ENCODE results near the gene MAN1B1. TPM values are rescaled to one million over a fixed set of nuclear protein-coding genes. Genes with fewer than 3 reads are reported as not detected.

The MAN1B1 gene
- total RNA-seq, 1 donor = 30.3 TPM

DNA sequence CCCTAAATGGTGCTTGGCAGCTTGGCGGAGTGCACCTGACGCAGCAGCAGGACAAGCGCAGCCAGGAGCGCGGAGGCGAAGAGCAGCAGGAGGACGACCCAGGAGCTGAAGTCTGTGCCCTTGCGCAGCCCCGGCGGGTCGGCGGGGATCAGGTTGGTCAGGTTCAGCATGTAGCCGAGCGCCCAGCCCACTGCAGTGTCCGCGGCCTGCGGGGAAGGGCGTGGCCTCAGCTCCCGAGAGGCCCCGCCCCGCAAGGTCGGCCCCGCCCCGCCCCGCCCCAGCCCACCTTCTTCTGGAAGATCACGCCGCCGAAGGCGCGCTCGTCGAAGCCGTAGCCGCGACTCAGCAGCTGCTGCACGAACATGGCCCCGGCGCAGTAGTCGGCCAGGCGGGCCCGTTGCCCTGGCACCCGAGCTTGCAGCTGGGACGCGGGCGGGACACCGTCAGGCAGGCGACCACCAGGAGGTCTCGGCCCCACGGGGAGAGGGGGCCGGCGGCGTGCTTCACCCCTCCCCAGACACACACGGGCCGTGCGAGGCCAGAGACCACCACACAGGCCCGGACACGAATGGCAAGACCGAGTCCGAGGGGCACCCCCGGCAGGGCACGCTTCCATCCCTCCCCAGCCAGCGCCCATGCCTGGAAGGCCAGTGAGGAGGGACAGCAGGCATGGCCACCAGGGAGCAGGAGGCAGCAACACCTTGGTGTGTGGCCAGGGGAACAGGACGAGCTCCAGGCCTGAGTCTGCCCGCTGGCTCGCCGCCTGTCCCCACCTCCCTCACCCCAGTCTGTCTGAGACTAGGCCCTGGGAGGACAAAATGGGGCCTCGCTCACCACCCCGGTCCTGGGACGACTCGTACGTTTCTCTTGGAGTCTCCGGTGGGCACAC lies 37.9 kb upstream of the MAN1B1 start:
- peaks cover 70% of the 10 kb centered on the region for H3K27me3 ChIP-seq (ENCODE audit: insufficient read depth, low read length)
- no peaks in the 10 kb centered on the region for H3K9me3 ChIP-seq (ENCODE audit: low read depth, low read length)
- H3K4me1 ChIP-seq (ENCODE audit: insufficient read depth, low read length) = peaks cover 39% of the 10 kb centered on the region
- no peak overlapping the region for H3K4me3 ChIP-seq (ENCODE audit: low read length)

DNA sequence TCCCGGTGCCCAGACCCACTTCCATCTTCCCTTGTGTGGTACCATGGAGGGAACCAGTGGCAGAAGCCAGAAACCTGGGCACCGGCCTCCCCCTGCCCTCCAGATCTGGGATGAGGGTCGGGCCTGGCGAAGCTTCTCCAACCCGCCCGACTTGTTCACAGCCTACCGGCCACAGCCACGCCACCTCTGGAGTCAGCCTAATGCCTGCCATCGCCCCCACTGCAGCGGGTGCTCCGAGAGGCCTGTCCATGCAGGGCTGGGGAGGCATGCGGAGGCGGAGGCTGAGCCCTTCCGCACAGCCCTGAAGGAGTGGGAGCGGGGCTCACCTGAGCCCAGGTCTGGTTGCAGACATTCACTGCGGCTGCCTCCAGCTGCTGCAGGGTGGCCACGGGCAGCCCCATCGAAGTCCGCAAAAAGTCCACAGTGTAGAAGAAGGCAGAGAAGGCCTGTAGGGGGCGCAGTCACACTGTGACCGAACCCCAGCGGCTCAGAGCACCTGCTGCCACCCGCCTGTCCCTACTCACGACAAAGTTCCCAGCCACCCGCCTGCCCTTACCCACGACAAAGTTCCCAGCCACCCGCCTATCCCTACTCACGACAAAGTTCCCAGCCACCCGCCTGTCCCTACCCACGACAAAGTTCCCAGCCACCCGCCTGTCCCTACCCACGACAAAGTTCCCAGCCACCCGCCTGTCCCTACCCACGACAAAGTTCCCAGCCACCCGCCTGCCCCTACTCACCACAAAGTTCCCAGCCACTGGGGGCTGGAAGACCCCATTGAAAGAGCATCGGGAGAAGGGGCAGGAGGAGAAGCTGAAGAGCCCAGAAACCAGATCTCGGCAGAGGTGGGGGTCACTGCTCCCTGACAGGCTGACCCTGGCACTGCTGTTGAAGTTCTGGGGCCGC lies 37.0 kb upstream of the MAN1B1 start:
- peaks cover 30% of the 10 kb centered on the region for H3K4me1 ChIP-seq (ENCODE audit: insufficient read depth, low read length)

DNA sequence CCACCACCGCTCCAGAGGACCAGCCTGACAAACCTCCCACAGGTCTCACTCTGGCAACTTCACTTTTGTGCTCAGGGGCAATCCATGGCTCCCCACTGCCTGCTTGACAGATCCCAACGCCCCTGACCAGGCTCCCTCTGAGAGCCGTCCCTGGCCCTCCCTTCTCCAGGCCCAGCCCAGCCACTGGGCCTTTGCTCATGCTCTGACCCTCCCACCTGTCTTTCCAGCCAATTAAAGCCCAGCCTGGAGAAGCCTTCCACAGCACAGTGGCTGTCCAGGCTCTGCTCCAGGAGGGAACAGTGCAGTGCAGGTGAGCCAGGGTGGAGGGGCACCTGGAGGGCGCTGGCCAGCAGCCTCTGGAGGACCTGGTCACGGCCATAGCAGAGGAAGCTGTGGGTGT lies 36.2 kb upstream of the MAN1B1 start:
- H3K27me3 ChIP-seq (ENCODE audit: insufficient read depth, low read length) = peaks cover 54% of the 10 kb centered on the region
- peaks cover 23% of the 10 kb centered on the region for H3K4me1 ChIP-seq (ENCODE audit: insufficient read depth, low read length)
- no peaks in the 10 kb centered on the region for H3K9me3 ChIP-seq (ENCODE audit: low read depth, low read length)
- no peak overlapping the region for H3K4me3 ChIP-seq (ENCODE audit: low read length)

More for the DNA sequence above, 37.0 kb upstream of the MAN1B1 start:
- Histone ChIP-seq H3K9me3 (ENCODE audit: low read depth, low read length) (no peaks in the 10 kb centered on the region), H3K4me3 (ENCODE audit: low read length) (no peak overlapping the region), H3K27me3 (ENCODE audit: insufficient read depth, low read length) (peaks cover 61% of the 10 kb centered on the region)

DNA sequence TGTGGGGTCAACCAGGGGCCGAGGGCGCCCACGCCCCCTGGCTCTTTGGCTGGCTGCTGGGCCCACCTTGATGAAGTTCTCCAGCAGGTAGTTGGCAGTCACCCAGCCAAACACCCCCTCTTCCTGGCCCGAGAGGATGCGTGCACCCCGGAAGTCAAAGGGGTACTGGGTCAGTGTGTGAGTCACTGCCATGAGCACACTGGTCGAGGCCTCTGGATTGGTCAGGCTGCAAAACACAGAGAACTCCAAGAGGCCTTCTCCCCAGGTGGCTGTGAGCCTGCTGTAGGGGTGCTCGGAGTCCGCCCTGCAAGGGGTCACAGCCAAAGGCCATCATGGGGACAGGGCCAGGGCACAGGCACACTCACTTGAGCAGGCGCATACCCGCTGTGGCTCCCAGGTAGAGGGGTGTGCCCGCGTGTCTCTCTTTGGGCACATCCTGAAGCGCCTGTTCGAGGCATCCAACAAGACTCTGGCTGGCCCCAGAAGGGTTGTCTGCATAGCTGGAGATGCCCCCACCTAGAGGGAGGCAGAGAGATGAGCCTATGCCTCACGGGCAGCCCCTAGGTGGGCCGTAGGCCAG lies 35.5 kb upstream of the MAN1B1 start:
- peaks cover 51% of the 10 kb centered on the region for H3K27me3 ChIP-seq (ENCODE audit: insufficient read depth, low read length)
- no peaks in the 10 kb centered on the region for H3K9me3 ChIP-seq (ENCODE audit: low read depth, low read length)
- H3K4me1 ChIP-seq (ENCODE audit: insufficient read depth, low read length) = peaks cover 18% of the 10 kb centered on the region
- H3K4me3 ChIP-seq (ENCODE audit: low read length) = no peak overlapping the region

DNA sequence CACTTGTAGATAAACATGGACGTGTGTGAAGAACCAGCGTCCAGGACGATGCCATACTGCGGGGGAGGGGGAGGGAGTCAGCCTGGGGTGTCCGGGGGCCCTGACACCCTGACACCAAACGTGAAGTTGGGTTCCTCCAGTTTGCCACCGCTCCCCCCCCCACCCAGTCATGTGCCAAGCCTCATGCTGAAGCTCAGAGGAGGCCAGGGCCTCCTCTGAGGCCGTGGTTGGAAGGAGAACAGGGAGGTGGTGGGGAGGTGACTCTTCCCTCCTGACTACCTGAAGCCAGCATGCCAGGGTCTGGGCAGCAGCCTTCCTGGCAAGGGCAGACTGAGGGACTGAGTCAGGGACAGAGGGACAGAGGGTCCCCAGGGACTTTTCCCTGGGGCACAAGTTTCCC lies 34.5 kb upstream of the MAN1B1 start:
- H3K4me1 ChIP-seq (ENCODE audit: insufficient read depth, low read length) = peaks cover 12% of the 10 kb centered on the region
- no peaks in the 10 kb centered on the region for H3K9me3 ChIP-seq (ENCODE audit: low read depth, low read length)
- peaks cover 40% of the 10 kb centered on the region for H3K27me3 ChIP-seq (ENCODE audit: insufficient read depth, low read length)
- no peak overlapping the region for H3K4me3 ChIP-seq (ENCODE audit: low read length)

DNA sequence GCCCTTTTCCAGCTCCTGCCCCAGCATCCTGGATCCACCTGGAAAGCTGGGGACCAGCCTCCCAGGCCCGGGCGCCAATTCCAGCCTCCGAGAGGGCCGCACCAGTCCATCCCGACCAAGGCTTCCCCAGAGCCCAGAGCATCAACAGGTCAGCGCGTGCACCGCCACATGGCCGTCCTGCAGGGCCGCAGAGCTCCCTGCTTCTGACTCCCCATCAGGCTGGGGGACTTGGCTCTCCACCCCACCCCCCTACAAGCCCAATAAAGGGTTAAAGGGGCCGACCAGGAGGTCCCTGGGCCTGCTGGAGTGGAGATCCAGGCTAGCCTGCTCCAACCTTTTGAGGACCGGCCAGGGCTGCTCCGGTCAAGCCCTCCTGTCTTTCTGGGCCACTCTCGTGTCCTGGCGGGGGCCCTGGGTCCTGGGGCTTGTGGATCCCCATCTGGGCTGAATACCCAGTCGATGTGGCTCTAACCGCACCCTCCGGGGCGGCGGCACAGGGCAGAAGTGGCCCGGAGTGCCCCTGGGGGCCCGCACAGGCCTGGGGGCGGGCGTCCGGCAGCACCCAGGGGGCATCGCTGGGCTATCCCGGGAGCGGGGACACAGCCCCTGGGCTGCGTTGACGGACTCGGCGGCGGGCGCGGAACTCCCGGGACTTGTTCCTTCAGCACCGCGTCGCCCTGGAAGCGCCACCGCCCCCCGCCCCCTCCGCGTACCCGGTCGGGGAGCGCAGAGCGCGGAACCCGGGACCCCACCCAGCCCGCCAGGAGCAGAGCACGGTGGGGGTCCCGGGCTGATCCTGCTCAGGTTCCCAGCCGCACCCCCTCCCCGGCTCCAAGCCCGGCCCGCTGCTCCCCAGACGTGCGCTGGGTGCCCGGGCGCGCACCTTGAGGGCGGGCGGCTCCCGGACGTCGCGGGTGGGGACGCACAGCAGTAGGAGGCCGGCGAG lies 33.5 kb upstream of the MAN1B1 start:
- peaks cover 12% of the 10 kb centered on the region for H3K4me1 ChIP-seq (ENCODE audit: insufficient read depth, low read length)
- no peaks in the 10 kb centered on the region for H3K9me3 ChIP-seq (ENCODE audit: low read depth, low read length)
- H3K4me3 ChIP-seq (ENCODE audit: low read length) = no peak overlapping the region
- H3K27me3 ChIP-seq (ENCODE audit: insufficient read depth, low read length) = peaks cover 31% of the 10 kb centered on the region

DNA sequence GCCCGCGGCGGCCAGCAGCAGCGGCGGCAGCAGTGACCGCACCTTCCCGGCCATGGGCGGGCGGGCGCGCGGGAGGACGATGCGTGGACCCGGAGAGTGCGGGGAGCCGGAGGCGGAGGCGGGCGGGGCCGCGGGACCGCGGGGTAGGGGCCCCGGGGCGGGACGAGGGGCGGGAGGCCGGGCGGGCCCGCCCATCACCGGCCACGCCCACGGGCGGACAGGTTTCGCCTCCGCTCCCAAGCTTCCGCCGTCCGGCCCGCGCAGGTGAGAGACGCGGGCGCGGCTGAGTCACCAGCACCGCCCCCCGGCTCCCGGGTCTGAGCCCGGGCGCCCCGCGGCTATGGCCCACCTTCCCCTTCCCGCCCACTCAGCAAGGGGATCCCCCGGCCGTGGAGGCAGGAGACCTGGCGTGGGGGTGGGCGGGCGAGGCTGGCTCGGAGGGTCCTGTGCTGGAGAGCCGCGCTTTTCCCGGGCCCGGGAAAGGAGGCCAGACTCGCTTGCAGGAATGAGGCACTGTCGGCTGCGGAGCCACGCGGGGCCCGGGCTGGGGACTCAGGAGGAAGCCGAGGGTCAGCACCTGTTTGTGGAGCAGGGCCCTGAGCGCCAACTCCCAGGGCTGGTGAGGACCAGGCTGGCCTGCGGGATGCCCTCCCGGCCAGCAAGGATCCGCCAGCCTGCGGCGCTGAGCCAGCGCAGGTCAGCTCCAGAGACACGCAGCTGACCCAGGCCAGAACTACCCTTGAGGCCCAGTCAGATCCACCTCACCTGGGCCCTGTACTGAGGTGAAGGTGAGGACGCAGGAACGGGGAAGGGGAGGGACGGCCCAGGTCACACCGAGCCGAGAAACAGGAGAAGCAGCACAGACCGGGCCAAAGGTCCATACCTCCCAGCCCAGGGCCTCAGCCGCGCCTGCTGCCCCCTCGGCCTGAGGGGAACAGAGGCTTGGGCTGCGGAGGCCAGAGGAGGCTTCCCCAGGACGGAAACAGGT lies 32.5 kb upstream of the MAN1B1 start, which contains the start of gene ENTPD2:
ENTPD2 (minus strand) TSS at position 118 of the 988 bp plus-strand sequence; CDS start at position 54, 64 bp downstream.
- Histone ChIP-seq H3K4me3 (ENCODE audit: low read length) (no peak within 1 kb of the TSS), H3K9me3 (ENCODE audit: low read depth, low read length) (no peaks in the 10 kb centered on the region), H3K27me3 (ENCODE audit: insufficient read depth, low read length) (peaks cover 28% of the 10 kb centered on the region), H3K4me1 (ENCODE audit: insufficient read depth, low read length) (peaks cover 16% of the 10 kb centered on the region)

DNA sequence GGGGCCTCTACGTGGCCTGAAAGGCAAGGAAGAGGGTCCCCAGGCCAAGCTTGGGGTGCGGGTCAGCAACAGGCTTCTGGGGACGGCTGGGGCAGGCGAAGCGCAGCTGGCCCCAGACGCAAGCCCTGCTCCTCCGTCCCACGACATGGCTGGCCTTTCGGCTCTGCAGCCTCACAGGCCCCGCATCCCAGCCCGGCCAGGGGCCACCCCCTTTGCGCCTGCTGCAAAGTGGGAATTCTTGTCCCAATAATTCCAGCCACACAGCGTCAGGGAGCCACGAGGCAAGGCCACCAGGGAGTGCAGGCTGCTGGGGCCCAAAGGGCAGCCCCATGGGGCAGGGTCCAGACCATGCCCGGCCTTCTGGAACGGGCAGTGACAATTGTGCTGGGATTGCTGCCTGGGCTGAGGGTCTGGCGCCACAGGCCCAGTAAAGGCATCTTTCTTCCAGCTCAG lies 31.8 kb upstream of the MAN1B1 start:
- Histone ChIP-seq H3K27me3 (ENCODE audit: insufficient read depth, low read length) (peaks cover 21% of the 10 kb centered on the region), H3K4me3 (ENCODE audit: low read length) (no peak overlapping the region), H3K9me3 (ENCODE audit: low read depth, low read length) (no peaks in the 10 kb centered on the region), H3K4me1 (ENCODE audit: insufficient read depth, low read length) (peaks cover 16% of the 10 kb centered on the region)

DNA sequence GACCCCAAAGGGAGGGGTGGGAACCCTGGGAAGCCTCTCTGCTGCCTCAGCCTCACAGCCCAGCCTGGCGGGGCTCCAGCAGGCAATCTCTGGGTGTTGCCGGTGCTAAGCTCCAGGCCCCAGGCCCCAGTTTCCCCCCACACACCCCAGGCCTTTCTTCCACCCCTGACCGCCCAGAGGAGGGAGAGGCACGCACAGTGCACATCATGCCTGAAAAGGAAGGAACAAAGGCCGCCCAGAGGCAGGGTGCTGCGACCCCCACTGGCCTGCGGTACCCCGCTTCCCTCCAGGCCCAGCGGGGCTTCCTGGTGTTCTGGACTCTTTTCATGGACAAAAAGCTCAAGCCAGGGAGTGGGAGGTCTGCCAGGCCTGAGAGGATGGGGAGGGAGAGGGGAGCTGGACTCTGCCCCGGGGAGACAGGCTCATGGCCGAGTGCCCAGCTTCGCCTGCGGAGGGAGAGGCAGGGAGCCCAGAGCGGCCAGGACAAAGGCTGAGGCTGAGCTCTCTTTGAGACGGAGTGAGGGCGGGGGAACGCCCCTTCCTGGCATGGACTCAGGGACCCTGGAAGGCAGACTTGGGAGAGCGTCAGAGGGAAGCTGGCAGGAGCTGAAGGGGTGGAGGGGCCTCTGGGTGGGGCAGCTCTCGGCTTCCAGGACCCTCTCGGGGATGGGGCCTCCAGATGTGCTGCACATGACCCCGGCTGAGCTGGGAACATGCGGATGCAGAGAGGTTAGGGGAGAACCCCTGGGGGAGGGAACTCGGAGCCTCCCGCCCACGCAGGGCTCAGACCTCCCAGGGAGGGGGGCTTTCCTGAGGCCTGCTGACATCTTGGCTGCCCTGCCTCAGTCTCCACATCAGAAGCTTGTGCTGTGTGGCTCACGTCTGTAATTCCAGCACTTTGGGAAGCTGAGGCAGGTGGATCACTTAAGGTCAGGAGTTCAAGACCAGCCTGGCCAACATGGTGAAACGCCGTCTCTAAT lies 31.1 kb upstream of the MAN1B1 start:
- H3K27me3 ChIP-seq (ENCODE audit: insufficient read depth, low read length) = peaks cover 17% of the 10 kb centered on the region
- peaks cover 16% of the 10 kb centered on the region for H3K4me1 ChIP-seq (ENCODE audit: insufficient read depth, low read length)
- no peak overlapping the region for H3K4me3 ChIP-seq (ENCODE audit: low read length)
- no peaks in the 10 kb centered on the region for H3K9me3 ChIP-seq (ENCODE audit: low read depth, low read length)

DNA sequence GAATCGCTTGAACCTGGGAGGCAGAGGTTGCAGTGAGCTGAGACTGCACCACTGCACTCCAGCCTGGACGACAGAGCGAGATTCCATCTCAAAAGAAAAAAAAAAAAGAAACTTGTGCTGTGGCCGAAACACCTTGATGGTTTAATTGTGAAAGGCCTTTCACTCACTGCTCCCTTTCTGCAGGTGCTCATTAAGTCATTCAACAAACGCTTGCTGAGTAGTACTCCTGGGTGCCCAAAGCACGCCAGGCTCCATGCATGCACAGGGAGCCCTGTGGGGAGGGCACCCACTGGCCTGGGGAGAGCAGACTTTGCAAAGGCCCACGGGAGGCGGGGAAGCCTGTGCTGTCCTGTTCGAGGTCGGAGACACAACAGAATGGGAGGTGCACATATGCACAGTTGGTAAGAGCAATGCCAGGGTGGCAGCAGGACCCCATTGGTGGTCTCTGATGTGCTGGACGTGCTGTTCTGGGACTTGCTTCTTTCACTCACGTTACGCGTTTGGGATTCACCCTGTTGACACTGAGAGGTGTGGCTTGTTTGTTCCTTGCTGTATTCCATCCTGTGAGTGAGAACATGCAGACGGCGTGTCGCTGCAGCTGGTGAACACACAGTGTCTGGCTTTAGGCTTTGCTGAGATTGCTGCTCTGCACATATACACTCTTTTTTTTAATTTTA lies 29.9 kb upstream of the MAN1B1 start:
- no peaks in the 10 kb centered on the region for H3K9me3 ChIP-seq (ENCODE audit: low read depth, low read length)
- no peak overlapping the region for H3K4me3 ChIP-seq (ENCODE audit: low read length)
- peaks cover 16% of the 10 kb centered on the region for H3K4me1 ChIP-seq (ENCODE audit: insufficient read depth, low read length)
- H3K27me3 ChIP-seq (ENCODE audit: insufficient read depth, low read length) = peaks cover 13% of the 10 kb centered on the region

DNA sequence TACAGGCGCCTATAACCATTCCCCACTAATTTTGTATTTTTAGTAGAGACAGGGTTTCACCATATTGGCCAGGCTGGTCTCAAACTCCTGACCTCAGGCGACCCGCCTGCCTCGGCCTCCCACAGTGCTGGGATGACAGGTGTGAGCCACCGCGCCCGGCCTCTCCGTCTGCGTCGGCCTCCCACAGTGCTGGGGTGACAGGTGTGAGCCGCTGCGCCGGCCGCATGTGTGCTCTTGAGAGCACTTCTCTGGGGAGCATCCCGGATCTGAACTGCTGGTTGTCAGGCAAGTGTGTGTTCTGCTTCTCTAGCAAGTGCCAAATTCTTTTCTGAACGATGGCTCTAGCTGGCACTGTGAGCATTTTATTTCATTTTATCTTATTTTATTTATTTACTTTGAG lies 29.2 kb upstream of the MAN1B1 start:
- peaks cover 16% of the 10 kb centered on the region for H3K4me1 ChIP-seq (ENCODE audit: insufficient read depth, low read length)
- no peaks in the 10 kb centered on the region for H3K9me3 ChIP-seq (ENCODE audit: low read depth, low read length)
- no peak overlapping the region for H3K4me3 ChIP-seq (ENCODE audit: low read length)
- H3K27me3 ChIP-seq (ENCODE audit: insufficient read depth, low read length) = peaks cover 8% of the 10 kb centered on the region

Data from mononuclear cell (primary cell).